Upper lobe of left lung (tissue), 4 donors: ENCODE data around the gene ADAMTSL5.

Source experiments
- EP300 ChIP-seq, 4 donors: sonication (generic); formaldehyde crosslinking; IDR thresholded peaks; one replicate each; pipeline ENCODE4 v1.5.1; 2017; ENCODE audit warnings: antibody characterized with exemption in 4 of 4, control low read depth in 2 of 4
- POLR2AphosphoS5 ChIP-seq, 2 donors: sonication (generic); formaldehyde crosslinking; IDR thresholded peaks; one replicate each; pipeline ENCODE4 v1.5.1; 2017; ENCODE audit warnings: antibody characterized with exemption in 2 of 2
- TF ChIP-seq, protein P1 (sequence below), 6 experiments: fragments of 450-650 bp in 4 of 6; fragments of 200-600 bp in 2 of 6; sonication (generic) in 2 of 6; IDR thresholded peaks; one replicate each; pipeline ENCODE4 v1.5.1; 2016 to 2019; ENCODE audit warnings: antibody characterized with exemption in 6 of 6

- TF ChIP-seq, protein P1, sequence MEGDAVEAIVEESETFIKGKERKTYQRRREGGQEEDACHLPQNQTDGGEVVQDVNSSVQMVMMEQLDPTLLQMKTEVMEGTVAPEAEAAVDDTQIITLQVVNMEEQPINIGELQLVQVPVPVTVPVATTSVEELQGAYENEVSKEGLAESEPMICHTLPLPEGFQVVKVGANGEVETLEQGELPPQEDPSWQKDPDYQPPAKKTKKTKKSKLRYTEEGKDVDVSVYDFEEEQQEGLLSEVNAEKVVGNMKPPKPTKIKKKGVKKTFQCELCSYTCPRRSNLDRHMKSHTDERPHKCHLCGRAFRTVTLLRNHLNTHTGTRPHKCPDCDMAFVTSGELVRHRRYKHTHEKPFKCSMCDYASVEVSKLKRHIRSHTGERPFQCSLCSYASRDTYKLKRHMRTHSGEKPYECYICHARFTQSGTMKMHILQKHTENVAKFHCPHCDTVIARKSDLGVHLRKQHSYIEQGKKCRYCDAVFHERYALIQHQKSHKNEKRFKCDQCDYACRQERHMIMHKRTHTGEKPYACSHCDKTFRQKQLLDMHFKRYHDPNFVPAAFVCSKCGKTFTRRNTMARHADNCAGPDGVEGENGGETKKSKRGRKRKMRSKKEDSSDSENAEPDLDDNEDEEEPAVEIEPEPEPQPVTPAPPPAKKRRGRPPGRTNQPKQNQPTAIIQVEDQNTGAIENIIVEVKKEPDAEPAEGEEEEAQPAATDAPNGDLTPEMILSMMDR (IDR thresholded peaks at IDR 0.05) = peak in 2 of 6 experiments; percentile 14 to 32
- peak; percentile 80 to 89 for TF ChIP-seq POLR2AphosphoS5 (IDR thresholded peaks at IDR 0.05)
- TF ChIP-seq EP300 (IDR thresholded peaks at IDR 0.05) = no peak
Observed at GRCh38 chr19:1478934-1479707, 33.7 kb downstream of the ADAMTSL5 start, which contains the start of gene C19orf25.
